Peyer's patch (tissue), 4 donors: Measurements from ENCODE around the gene RD3L. TPM values are rescaled to one million over a fixed set of nuclear protein-coding genes. Genes with fewer than 3 reads are reported as not detected.

Source experiments
- DNase-seq, 3 donors: peaks; one replicate each; pipeline ENCODE4 v3.0.0-alpha.2; 2017 to 2019
- H3K27ac ChIP-seq, 4 donors: fragments of 200-600 bp; sonication (generic); one replicate each; pipeline ENCODE4 v1.5.1; 2016 to 2019
- H3K27me3 ChIP-seq, 2 donors: fragments of 200-600 bp; sonication (generic); one replicate each; pipeline ENCODE4 v1.5.1; 2019
- H3K36me3 ChIP-seq, 3 donors: fragments of 200-600 bp; sonication (generic); one replicate each; pipeline ENCODE4 v1.5.1; 2016 to 2019
- H3K4me1 ChIP-seq, 4 donors: fragments of 200-600 bp; sonication (generic); one replicate each; pipeline ENCODE4 v1.5.1; 2016 to 2019
- H3K4me3 ChIP-seq, 4 donors: fragments of 200-600 bp; sonication (generic); 1 replicate in 3 of 4; 2 replicates in 1 of 4; pipeline ENCODE4 v1.5.1; 2016 to 2019; ENCODE audit warnings: mild to moderate bottlenecking in 1 of 4
- H3K9me3 ChIP-seq, 4 donors: fragments of 200-600 bp; sonication (generic); one replicate each; pipeline ENCODE4 v1.5.1; 2016 to 2019; ENCODE audit warnings: mild to moderate bottlenecking in 1 of 4
- CTCF ChIP-seq, 6 experiments: fragments of 450-650 bp in 4 of 6; fragments of 200-600 bp in 2 of 6; sonication (generic) in 1 of 6; IDR thresholded peaks; one replicate each; pipeline ENCODE4 v1.5.1; 2017 to 2019; ENCODE audit warnings: antibody characterized with exemption in 6 of 6, mild to moderate bottlenecking in 3 of 6, moderate library complexity in 1 of 6
- POLR2A ChIP-seq, 2 donors: fragments of 450-650 bp; IDR thresholded peaks; one replicate each; pipeline ENCODE4 v1.5.1; 2017; ENCODE audit warnings: antibody characterized with exemption in 2 of 2, mild to moderate bottlenecking in 2 of 2, moderate library complexity in 2 of 2
- total RNA-seq, 4 donors: library from RNA; depleted of rRNA; stranded (reverse); fragments of >200 nt; gene quantifications; one replicate each; pipeline ENCODE4 v1.1.0, GENCODE V29; 2016

The RD3L gene
- total RNA-seq, 4 donors from 2014 or later, result not detected

- DNase-seq, result no peak
- H3K27me3 ChIP-seq, result no peaks in the 10 kb centered on the region
- H3K4me3 ChIP-seq, result no peak overlapping the region
- H3K9me3 ChIP-seq, result no peaks in the 10 kb centered on the region
- no peak for TF ChIP-seq CTCF (IDR thresholded peaks at IDR 0.05)
- no peak for TF ChIP-seq POLR2A (IDR thresholded peaks at IDR 0.05)
- H3K4me1 ChIP-seq, result no peaks in the 10 kb centered on the region
- H3K36me3 ChIP-seq, result no peaks in the 10 kb centered on the region
- no peak overlapping the region for H3K27ac ChIP-seq
Observed at GRCh38 chr14:103974575-103974974, 32.2 kb upstream of the RD3L start.

GRCh38 chr14:103973354-103973753, 31.0 kb upstream of the RD3L start:
- TF ChIP-seq CTCF (IDR thresholded peaks at IDR 0.05) (no peak), POLR2A (IDR thresholded peaks at IDR 0.05) (no peak)
- Histone ChIP-seq H3K36me3 (no peaks in the 10 kb centered on the region), H3K4me1 (no peaks in the 10 kb centered on the region), H3K27me3 (no peaks in the 10 kb centered on the region), H3K4me3 (no peak overlapping the region), H3K27ac (no peak overlapping the region), H3K9me3 (no peaks in the 10 kb centered on the region)
- DNase-seq, result no peak

- Histone ChIP-seq H3K4me1 (no peaks in the 10 kb centered on the region), H3K9me3 (no peaks in the 10 kb centered on the region), H3K27me3 (no peaks in the 10 kb centered on the region), H3K4me3 (no peak overlapping the region), H3K36me3 (no peaks in the 10 kb centered on the region), H3K27ac (no peak overlapping the region)
- TF ChIP-seq CTCF (IDR thresholded peaks at IDR 0.05), result no peak
- TF ChIP-seq POLR2A (IDR thresholded peaks at IDR 0.05), result no peak
- no peak for DNase-seq
Observed at GRCh38 chr14:103969961-103970360, 27.6 kb upstream of the RD3L start.

GRCh38 chr14:103966631-103967030, 24.3 kb upstream of the RD3L start:
- no peaks in the 10 kb centered on the region for H3K9me3 ChIP-seq
- TF ChIP-seq CTCF (IDR thresholded peaks at IDR 0.05) (no peak), POLR2A (IDR thresholded peaks at IDR 0.05) (no peak)
- no peak overlapping the region for H3K4me3 ChIP-seq
- no peak overlapping the region for H3K27ac ChIP-seq
- no peaks in the 10 kb centered on the region for H3K27me3 ChIP-seq
- DNase-seq, result no peak
- H3K4me1 ChIP-seq, result no peaks in the 10 kb centered on the region
- H3K36me3 ChIP-seq, result no peaks in the 10 kb centered on the region

GRCh38 chr14:103961928-103962578, 19.7 kb upstream of the RD3L start:
- Histone ChIP-seq H3K9me3 (no peaks in the 10 kb centered on the region), H3K27ac (no peak overlapping the region), H3K36me3 (no peaks in the 10 kb centered on the region), H3K4me3 (no peak overlapping the region), H3K27me3 (no peaks in the 10 kb centered on the region), H3K4me1 (no peaks in the 10 kb centered on the region)
- DNase-seq, result no peak
- TF ChIP-seq POLR2A (IDR thresholded peaks at IDR 0.05) (no peak), CTCF (IDR thresholded peaks at IDR 0.05) (no peak)
